ENCODE measurements around the gene SLC24A3. TPM values are rescaled to one million over a fixed set of nuclear protein-coding genes. Genes with fewer than 3 reads are reported as not detected.

Gene SLC24A3
- total RNA-seq, 1 experiment from 2014 or later = 0.06 TPM

DNA sequence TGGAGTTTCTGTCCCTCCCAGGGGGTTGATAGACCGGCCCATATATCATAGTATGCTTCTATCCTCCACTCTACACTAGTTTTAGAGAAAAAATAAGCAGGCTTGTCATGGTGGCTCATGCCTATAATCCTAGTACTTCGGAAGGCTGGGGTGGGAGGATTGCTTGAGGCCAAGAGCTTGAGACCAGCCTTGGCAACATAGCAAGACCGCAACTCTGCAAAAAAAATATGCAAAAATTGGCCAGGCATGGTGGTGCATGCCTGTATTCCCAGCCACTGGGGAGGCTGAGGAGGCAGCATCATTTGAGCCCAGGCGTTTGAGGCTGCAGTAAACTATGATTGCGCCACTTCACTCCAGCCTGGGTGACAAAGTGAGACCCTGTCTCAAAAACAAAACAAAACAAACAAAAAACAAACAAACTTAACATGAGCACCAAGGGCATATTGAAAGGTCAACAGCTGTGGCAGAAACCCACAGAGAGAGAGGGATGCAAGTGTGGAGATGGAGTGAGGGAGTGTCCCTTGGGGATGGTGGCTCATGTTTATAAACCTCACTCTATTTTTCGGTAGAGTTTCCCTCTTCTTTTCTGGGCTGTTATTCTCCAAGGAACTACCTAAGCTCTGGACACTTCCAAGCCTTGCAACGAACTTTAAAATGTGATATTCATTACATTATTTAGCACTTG lies 24.1 kb downstream of the SLC24A3 start:
- DNase-seq (ENCODE audit: low read depth) = no peak

GRCh38 chr20:19241440-19241839 lies 29.0 kb downstream of the SLC24A3 start:
- peak; percentile 17 for DNase-seq (ENCODE audit: low read depth)

DNA sequence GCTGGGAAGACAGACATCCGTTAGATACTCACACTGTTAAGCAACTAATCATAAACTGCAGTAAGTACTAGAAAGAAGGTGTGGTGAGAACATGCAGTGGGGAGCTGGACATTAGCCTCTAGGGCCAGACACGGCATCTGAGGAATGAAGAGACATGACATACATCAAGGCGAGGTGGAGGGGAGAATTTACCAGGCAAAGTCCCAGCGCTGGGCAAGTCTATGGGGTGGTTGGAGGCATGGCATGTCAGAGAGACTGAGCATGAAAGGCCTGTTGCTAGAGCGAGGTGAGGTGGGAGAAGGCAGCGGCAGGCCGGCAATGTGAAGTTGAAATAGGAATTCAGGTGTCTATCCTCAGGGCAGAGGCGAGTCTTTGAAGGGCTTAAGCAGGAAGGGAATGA lies 31.8 kb downstream of the SLC24A3 start:
- DNase-seq (ENCODE audit: low read depth) = no peak

DNA sequence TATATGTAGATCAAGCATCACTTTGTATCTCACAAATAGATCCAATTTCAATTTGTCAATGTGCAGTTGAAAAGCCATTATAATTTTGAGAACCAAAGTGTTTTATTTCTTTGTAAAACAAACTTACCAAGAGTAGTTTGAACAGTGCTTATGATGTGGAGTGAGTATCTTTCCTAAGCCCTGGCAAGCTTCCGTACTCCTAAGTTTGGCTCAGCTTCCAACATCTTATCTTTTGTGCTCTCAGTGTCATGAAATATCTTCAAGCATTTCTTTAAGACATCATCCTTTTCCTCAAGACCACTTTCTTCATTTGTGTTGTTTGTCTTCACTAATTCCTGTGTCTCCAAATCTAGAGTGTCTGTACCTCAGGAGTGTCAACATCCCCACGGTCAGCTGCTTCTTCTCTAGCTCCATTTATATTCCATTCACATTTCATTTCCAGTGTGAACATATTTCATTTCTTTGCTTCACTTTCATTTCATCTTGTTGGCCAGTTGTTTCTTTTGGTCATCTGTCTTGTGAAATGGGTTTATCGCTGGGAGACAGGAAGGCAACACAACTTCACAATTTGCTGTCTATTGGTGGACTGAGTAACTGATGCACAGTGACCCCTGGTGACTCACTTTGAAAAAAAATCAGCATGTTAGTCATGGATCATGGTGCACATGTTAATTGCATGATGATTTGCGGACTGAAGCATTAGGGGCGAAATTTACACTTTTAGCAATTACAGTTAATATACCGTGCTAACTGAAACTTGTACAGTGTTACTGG lies 36.9 kb downstream of the SLC24A3 start:
- peak; percentile 48 for DNase-seq (ENCODE audit: low read depth)

GRCh38 chr20:19250346-19250745 lies 37.9 kb downstream of the SLC24A3 start:
- DNase-seq (ENCODE audit: low read depth) = no peak

DNA sequence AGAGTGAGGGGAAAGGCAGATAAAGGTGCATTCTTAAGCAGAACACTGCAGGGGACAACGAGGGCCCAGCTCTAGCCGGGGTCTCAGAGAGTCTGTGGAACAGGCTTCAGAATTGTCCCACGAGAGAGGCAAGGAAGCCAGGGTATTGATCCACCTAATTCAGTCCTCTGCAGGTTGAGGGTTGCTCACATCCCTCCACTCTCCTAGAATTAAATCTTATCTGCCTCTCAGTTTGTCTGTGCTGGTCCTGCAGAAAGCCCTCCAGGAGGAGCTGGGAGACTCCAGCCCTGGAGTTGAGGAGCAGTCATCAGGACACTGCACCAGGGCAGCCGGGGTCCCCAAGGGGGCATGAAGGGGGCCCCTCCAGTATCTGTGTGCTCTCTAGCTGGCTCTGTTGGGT lies 39.1 kb downstream of the SLC24A3 start:
- no peak for DNase-seq (ENCODE audit: low read depth)

DNA sequence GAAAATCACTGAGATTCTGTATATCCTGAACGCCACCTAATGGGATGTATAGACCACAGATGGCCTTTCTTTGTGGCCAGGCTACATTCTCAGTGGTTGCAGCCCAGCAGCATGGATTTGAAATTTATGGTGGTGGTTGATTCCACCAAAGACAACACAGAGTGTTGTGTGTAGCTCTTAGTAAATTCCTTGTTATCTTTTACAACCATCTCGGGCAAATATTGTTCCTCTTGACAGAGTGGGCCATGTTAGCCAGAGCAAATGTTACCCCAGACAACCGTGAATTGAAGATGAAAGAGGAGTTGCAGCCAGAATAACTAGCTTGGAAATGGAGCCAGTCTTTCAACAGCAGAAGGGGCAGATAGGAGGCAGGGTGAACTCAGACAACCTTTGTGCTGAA lies 39.5 kb downstream of the SLC24A3 start:
- no peak for DNase-seq (ENCODE audit: low read depth)

- DNase-seq (ENCODE audit: low read depth) = no peak
Measured at GRCh38 chr20:19252451-19253120, 40.1 kb downstream of the SLC24A3 start.

- no peak for DNase-seq (ENCODE audit: low read depth)
Measured at GRCh38 chr20:19253316-19253715, 40.9 kb downstream of the SLC24A3 start.

GRCh38 chr20:19253916-19254820 lies 41.7 kb downstream of the SLC24A3 start:
- peak; percentile 40 for DNase-seq (ENCODE audit: low read depth)

GRCh38 chr20:19254956-19255355 lies 42.5 kb downstream of the SLC24A3 start:
- DNase-seq (ENCODE audit: low read depth) = peak; percentile 36

DNA sequence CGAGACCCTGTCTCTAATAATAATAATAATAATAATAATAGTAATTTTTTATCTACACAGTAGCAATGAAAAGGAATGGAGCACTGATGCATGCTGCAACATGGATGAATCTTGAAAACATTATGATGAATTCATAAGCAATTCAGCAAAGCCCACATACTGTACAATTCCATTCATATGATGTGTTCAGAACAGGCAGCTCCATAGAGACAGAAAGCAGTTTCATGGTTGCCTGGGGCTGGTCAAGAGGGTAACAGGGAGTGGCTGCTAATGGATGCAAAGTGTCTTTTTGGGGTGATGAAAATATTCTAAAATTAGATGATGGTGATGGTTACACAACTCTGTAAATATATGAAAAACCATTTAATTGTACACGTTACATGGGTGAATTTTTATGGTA lies 43.6 kb downstream of the SLC24A3 start:
- no peak for DNase-seq (ENCODE audit: low read depth)

DNA sequence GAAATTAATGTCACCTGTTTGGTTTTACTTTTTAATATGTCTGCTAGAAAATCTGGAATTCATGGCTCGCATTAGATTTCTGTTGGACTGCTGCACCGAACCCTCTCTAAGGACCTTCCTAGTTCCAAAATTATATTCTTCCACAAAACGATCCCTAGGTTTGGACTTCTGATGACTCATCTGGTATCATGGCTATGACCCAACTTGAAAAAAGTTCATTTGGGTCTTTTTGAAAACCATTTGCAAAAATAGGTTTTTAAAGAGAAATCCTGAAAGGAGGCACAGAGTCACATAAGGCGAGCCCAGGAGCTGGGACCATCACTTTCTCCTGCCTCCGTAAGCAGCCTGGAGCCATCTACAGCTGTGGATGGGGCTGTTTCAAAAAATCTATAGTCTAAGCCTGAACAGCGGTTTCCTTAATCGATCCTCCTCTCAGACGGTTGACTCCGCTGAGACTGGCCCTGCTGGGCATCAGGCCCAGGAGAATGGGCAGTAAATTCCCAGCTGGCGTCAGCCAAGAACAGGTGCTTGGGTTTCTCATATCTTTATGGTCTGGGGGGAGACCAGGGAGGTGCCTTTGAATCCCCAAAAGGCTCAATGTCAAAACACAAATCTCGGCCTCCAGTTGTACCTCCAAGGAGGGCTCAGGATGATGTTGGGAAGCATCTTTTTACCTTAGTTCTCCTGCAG lies 44.6 kb downstream of the SLC24A3 start:
- DNase-seq (ENCODE audit: low read depth) = no peak

- no peak for DNase-seq (ENCODE audit: low read depth)
Measured at GRCh38 chr20:19257865-19258264, 45.4 kb downstream of the SLC24A3 start.

DNA sequence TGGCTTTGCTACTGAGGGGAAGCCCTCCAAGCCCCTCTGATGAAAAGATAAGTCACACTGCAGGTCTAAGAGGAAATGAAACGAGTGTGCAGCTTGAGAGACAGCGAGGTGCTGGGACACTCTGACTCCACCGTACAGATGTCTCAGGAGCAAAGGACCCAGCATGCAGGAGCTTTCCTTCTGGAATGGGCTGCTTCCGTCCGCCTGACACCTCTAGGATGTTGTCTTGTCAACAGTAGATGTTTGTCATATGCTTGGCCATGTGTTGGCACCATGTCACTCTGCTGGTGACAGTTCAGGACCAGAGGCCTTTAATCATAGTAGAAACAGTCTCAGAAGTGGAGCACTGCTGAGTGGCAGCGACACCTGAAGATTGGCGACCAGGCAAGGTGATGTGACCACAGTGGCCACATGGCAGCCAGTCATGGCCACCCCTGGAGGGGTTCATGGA lies 46.7 kb downstream of the SLC24A3 start:
- no peak for DNase-seq (ENCODE audit: low read depth)

DNA sequence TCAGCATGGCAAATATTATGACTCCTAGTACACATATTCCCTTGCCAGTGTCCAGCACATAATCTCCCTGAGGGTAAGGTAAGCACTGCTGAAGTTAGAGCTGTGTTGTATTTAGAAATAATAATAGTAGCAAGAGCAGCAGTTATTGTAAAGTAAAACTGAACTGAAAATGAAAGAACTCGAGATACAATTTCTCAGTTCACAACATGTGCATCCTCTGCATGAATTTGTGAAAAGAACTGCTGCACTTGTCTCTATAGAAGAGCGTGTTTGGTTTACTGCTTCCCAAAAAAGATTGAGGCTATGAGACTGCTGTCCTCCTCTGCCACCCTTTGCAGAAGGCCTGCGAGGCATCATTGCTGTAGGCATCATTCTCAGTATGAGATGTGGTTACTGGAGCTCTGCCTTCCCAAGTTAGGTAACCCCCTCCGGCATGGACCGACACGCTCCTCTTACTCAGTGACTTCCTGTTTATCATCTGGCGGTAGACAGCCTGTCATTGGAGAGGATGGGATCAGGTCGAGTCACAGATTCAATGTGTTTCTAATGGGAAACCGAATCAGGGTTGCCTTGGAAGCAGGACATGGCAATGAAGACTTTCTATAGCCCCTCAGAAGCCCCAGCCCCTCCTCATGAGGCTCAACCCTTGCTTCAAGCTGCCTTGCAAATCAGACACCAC lies 48.1 kb downstream of the SLC24A3 start:
- peak; percentile 70 for DNase-seq (ENCODE audit: low read depth)

DNA sequence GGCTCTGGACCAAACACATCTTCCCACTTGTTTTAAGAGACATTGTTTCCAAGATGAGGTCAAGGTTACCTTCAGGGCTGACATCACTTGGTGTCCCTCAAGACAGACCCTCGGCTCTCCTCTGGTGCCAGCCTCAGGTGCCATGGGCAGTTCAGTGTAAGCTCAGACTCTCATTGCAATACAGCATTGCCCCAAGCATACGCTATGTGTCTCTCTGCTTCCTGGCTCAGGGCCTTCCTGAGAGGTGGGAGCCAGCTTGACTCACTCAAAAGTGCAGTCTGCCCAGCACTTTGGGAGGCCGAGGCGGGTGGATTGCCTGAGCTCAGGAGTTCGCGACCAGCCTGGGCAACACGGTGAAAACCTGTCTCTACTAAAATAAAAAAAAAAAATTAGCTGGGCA lies 51.7 kb downstream of the SLC24A3 start:
- DNase-seq (ENCODE audit: low read depth) = no peak

- DNase-seq (ENCODE audit: low read depth) = no peak
Measured at GRCh38 chr20:19265646-19266374, 53.4 kb downstream of the SLC24A3 start.

DNA sequence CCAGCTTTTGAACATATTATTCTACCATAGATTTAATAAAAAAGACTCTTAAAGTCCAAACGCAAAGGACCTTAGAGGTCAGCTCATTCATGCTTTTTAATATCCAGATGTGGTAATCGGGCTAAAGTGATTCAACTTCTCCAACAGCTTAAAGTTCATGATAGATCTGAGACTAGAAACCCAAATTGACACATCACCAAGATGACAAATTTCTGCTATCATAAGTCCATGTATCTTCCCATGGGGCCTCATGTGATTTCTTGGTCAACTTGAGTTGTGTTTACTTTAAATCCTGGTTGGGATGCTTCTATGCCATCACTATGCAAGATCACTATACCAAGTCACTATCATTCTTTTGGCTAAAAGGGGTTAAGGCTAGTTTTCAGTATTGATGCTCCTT lies 56.0 kb downstream of the SLC24A3 start:
- DNase-seq (ENCODE audit: low read depth) = no peak
